ENCODE measurements around the gene PRSS8. TPM values are rescaled to one million over a fixed set of nuclear protein-coding genes. Genes with fewer than 3 reads are reported as not detected.

PRSS8 gene
- polyA plus RNA-seq, 1 donor from 2014 or later = not detected

DNA sequence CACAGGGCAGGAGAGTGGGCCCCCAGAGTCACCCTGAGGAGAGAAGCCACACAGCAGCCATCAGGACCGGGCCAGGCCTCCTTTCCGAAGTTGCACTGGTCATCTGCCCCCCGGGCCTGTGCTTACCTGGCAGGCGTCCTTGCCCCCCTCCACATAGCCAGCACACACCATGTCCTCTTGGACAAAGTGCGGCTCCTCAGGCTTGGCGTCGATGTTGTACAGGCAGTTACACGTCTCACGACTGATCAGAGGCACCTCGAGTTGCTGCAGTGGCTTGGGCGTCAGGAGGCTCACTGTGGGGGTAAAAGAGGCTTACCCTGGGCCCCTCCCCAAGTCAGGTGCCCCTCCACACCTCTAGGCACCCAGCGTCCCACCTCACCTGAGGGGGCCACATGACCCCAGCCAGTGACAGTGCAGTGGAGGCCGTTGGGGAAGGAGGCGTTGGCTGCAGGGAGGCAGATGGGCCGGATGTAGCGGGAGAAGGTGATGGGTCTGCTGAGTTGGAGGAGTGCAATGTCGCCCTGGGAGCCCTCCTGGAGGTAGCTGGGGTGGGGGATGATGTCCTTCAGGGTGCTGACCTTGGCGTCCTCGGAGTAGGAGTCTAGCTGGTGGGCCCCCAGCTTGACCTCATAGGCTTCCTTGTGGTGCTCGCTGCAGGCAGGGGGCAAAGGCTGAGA is 3.1 kb downstream of the PRSS8 start:
- Histone ChIP-seq H3K27me3 (ENCODE audit: insufficient read depth, low read depth, low read length) (no peaks in the 10 kb centered on the region), H3K4me2 (ENCODE audit: low read length) (no peak overlapping the region), H3K4me3 (ENCODE audit: low read length) (no peak overlapping the region), H3K9me2 (ENCODE audit: insufficient read depth, low read length) (no peaks in the 10 kb centered on the region), H3K36me3 (ENCODE audit: insufficient read depth, low read length) (no peaks in the 10 kb centered on the region), H3K27ac (ENCODE audit: low read length) (no peak overlapping the region), H2AFZ (ENCODE audit: low read depth, low read length) (no peak overlapping the region), H4K20me1 (ENCODE audit: insufficient read depth) (no peaks in the 10 kb centered on the region), H3F3A (ENCODE audit: insufficient read depth, low read length, poor library complexity, severe bottlenecking) (no peaks in the 10 kb centered on the region), H3K79me2 (replicated peaks; ENCODE audit: insufficient read depth, low read length) (no peaks in the 10 kb centered on the region), H3K9ac (ENCODE audit: low read length) (no peak overlapping the region), H3K9me3 (ENCODE audit: low read length) (no peaks in the 10 kb centered on the region)
- TF ChIP-seq, protein P1, sequence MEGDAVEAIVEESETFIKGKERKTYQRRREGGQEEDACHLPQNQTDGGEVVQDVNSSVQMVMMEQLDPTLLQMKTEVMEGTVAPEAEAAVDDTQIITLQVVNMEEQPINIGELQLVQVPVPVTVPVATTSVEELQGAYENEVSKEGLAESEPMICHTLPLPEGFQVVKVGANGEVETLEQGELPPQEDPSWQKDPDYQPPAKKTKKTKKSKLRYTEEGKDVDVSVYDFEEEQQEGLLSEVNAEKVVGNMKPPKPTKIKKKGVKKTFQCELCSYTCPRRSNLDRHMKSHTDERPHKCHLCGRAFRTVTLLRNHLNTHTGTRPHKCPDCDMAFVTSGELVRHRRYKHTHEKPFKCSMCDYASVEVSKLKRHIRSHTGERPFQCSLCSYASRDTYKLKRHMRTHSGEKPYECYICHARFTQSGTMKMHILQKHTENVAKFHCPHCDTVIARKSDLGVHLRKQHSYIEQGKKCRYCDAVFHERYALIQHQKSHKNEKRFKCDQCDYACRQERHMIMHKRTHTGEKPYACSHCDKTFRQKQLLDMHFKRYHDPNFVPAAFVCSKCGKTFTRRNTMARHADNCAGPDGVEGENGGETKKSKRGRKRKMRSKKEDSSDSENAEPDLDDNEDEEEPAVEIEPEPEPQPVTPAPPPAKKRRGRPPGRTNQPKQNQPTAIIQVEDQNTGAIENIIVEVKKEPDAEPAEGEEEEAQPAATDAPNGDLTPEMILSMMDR (IDR thresholded peaks at IDR 0.05; ENCODE audit: poor library complexity, severe bottlenecking) = no peak
- TF ChIP-seq TAF1 (IDR thresholded peaks at IDR 0.05; ENCODE audit: low read depth) (no peak), EZH2 (IDR thresholded peaks at IDR 0.05; ENCODE audit: borderline replicate concordance, insufficient read depth, low read length, poor library complexity, severe bottlenecking) (no peak), EP300 (conservative IDR thresholded peaks at IDR 0.05; ENCODE audit: poor library complexity, severe bottlenecking) (no peak), RAD21 (conservative IDR thresholded peaks at IDR 0.05) (no peak), SMC3 (conservative IDR thresholded peaks at IDR 0.05; ENCODE audit: poor library complexity) (no peak)
- TF ChIP-seq, protein P2, sequence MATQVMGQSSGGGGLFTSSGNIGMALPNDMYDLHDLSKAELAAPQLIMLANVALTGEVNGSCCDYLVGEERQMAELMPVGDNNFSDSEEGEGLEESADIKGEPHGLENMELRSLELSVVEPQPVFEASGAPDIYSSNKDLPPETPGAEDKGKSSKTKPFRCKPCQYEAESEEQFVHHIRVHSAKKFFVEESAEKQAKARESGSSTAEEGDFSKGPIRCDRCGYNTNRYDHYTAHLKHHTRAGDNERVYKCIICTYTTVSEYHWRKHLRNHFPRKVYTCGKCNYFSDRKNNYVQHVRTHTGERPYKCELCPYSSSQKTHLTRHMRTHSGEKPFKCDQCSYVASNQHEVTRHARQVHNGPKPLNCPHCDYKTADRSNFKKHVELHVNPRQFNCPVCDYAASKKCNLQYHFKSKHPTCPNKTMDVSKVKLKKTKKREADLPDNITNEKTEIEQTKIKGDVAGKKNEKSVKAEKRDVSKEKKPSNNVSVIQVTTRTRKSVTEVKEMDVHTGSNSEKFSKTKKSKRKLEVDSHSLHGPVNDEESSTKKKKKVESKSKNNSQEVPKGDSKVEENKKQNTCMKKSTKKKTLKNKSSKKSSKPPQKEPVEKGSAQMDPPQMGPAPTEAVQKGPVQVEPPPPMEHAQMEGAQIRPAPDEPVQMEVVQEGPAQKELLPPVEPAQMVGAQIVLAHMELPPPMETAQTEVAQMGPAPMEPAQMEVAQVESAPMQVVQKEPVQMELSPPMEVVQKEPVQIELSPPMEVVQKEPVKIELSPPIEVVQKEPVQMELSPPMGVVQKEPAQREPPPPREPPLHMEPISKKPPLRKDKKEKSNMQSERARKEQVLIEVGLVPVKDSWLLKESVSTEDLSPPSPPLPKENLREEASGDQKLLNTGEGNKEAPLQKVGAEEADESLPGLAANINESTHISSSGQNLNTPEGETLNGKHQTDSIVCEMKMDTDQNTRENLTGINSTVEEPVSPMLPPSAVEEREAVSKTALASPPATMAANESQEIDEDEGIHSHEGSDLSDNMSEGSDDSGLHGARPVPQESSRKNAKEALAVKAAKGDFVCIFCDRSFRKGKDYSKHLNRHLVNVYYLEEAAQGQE (IDR thresholded peaks at IDR 0.05; ENCODE audit: borderline replicate concordance) = no peak

DNA sequence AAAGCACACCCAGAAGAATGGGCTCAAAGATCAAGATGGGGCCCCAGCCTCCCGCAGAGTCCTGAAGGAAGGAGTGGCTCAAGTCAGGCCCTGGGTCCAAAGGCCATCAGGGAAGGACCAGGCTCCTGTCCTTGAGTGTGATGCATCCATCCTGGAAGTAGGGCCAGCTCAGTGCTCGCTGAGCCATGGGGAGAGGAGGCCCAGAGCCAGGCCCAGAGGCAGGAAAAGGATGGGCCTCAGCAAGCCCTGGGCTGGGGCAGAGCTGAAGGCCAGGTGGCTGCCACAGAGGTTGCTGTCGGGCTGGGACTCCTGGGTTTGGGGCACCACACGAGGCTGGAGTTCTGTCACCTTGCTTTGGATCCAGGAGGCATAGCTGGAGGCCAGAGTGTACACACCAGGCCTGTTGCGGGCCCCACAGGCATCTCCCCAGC is 3.7 kb downstream of the PRSS8 start:
- Histone ChIP-seq H3K79me2 (replicated peaks; ENCODE audit: insufficient read depth, low read length) (no peaks in the 10 kb centered on the region), H3K9me2 (ENCODE audit: insufficient read depth, low read length) (no peaks in the 10 kb centered on the region), H3K4me2 (ENCODE audit: low read length) (no peak overlapping the region), H3K9me3 (ENCODE audit: low read length) (no peaks in the 10 kb centered on the region), H3F3A (ENCODE audit: insufficient read depth, low read length, poor library complexity, severe bottlenecking) (no peaks in the 10 kb centered on the region), H3K9ac (ENCODE audit: low read length) (no peak overlapping the region), H3K36me3 (ENCODE audit: insufficient read depth, low read length) (no peaks in the 10 kb centered on the region), H4K20me1 (ENCODE audit: insufficient read depth) (no peaks in the 10 kb centered on the region), H3K4me3 (ENCODE audit: low read length) (no peak overlapping the region), H2AFZ (ENCODE audit: low read depth, low read length) (no peak overlapping the region), H3K27ac (ENCODE audit: low read length) (no peak overlapping the region), H3K27me3 (ENCODE audit: insufficient read depth, low read depth, low read length) (no peaks in the 10 kb centered on the region)
- TF ChIP-seq EZH2 (IDR thresholded peaks at IDR 0.05; ENCODE audit: borderline replicate concordance, insufficient read depth, low read length, poor library complexity, severe bottlenecking) (no peak), RAD21 (conservative IDR thresholded peaks at IDR 0.05) (no peak), MXI1 (conservative IDR thresholded peaks at IDR 0.05; ENCODE audit: poor library complexity, severe bottlenecking) (no peak), EP300 (conservative IDR thresholded peaks at IDR 0.05; ENCODE audit: poor library complexity, severe bottlenecking) (no peak), TAF1 (IDR thresholded peaks at IDR 0.05; ENCODE audit: low read depth) (no peak), SMC3 (conservative IDR thresholded peaks at IDR 0.05; ENCODE audit: poor library complexity) (no peak), POLR2AphosphoS5 (IDR thresholded peaks at IDR 0.05) (no peak)
- TF ChIP-seq, protein P1 (IDR thresholded peaks at IDR 0.05; ENCODE audit: poor library complexity, severe bottlenecking) = no peak
- TF ChIP-seq, protein P2 (IDR thresholded peaks at IDR 0.05; ENCODE audit: borderline replicate concordance) = no peak

All from neural cell (in vitro differentiated cells).